Activated CD8-positive, alpha-beta memory T cell treated with anti-CD3 and anti-CD28 coated beads, Interleukin-2, amount 50 U/mL, for 48 hours (primary cell): ENCODE measurements around the gene POLE4.

ENCODE experiments used
- DNase-seq: peaks from one replicate; pipeline ENCODE4 v3.0.0-alpha.2; 2020

The POLE4 gene

GRCh38 chr2:74941284-74941683, 17.2 kb upstream of the POLE4 start:
- no peak for DNase-seq

GRCh38 chr2:74942263-74942662, 16.2 kb upstream of the POLE4 start:
- DNase-seq, result no peak

DNA sequence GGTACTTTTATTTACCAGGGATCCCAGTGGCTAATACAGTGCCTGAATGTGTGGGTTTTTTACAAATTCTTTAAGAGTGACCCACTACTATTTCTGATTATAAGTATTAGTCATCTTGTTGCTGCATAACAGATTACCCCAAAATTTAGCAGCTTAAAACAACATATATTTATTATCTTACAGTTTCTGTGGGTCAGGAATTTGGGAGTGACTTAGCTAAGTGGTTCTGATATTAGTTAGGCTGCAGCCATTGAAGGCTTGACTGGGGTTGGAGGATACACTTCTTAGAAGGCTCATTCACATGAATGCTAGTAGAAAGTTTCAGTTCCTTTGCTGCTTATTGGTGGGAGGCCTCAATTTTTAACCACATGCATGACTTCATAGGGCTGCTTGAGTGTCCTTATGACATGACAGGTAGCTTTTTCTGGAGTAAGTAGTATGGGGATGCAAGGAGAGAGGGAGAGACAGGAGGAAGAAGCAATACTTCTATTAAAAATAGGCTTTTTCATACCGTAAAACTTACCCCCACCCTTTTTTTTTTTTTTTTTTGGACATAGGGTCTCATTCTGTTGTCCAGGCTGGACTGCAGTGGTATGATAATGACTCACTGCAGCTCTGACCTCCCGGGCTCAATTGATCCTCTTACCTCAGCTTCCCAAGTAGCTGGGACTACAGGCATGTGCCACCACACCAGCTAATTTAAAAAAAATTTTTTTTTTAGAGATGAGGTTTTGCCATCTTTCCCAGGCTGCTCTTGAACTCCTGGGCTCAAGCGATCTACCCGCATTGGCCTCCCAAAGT, 13.3 kb upstream of the POLE4 start:
- no peak for DNase-seq

DNA sequence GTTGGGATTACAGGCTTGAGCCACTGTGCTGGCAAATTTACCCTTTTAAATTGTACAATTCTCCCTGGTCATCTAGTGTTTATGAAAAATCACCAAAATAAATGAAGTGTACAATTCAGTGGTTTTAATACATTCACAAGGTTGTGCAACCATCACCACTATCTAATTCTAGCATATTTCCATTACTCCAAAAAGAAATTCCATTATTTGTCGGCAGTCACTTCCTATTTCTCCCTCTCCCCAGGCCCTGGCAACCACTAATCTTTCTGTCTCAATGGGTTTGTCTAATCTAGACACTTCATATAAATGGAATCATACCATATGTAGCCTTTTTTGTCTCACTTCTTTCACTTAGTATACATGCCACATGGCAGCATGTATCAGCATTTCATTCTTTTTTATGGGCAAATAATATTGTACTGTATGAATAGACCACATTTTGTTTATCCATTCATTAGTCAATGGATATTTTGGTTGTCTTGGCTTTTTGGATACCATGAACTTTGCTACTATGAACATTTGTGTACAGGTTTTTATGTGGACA, 12.6 kb upstream of the POLE4 start:
- DNase-seq, result no peak

GRCh38 chr2:74947703-74948102, 10.7 kb upstream of the POLE4 start:
- no peak for DNase-seq

- no peak for DNase-seq
Observed at GRCh38 chr2:74948779-74949178, 9.7 kb upstream of the POLE4 start.

GRCh38 chr2:74951211-74951754, 7.2 kb upstream of the POLE4 start:
- DNase-seq, result no peak

- no peak for DNase-seq
Observed at GRCh38 chr2:74952575-74952974, 5.9 kb upstream of the POLE4 start.

GRCh38 chr2:74953796-74954499, 4.5 kb upstream of the POLE4 start:
- DNase-seq, result no peak

- no peak for DNase-seq
Observed at GRCh38 chr2:74954500-74954874, 4.0 kb upstream of the POLE4 start.

DNA sequence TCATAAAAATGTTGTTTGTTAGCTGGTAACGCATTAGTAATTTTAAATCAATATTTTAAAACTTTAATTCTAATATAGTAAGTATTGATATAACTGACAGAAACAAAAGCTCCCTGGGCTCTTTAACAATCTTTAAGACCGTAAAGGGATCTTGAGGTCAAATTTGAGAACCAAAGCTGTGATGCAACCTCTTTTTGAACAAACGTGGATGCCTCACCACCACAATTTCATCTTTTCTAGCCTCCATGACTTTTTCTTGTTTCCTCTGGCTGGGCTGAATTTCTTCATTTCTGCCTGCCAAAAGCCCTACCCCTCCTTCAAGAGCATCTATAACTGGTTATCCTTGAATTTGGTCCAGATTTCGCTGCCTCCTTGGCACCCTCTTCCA, 563 bp upstream of the POLE4 start:
- DNase-seq, result no peak

- DNase-seq, result peak; percentile 53
Observed at GRCh38 chr2:74959106-74959751, 786 bp downstream of the POLE4 start.

GRCh38 chr2:74966887-74967286, 8.4 kb downstream of the POLE4 start:
- DNase-seq, result no peak

DNA sequence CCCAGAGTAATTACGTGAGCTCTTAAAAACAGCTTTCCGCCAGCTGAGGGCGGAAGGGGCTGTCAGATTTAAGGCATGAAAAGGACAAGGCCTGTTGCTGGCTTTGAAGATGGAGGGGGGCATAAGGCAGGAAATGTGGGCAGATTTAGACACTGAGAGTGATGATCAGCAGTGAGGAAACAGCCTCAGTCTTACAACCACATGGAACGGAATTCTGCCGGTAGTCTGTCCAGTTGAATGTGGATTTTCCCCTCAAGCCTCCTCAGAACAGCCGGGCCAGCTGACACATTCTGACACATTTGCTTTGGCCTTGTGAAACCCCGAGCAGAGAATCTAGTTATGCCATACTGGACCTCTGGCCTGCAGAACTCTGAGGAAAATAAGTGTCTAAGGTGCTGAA, 16.6 kb downstream of the POLE4 start:
- DNase-seq, result no peak

DNA sequence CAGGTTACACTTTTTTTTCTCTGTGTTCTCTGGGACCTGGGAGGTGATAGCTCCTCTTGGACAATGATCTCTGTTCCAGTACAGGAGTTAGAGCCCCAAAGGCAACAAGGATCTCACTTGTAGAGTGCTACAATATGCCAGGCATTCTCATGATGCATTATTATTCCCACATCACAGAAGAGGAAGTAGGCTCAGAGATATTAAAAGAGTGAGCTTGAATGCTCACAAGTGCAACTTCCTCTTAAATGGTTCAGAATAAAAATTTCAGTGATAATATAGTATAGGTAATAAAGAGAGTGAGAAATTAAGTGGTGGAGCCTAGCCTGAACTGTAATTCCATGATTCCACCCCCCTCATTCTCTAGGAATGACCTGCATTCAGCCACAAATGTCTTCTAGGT, 21.4 kb downstream of the POLE4 start:
- no peak for DNase-seq

- no peak for DNase-seq
Observed at GRCh38 chr2:74982577-74982976, 24.1 kb downstream of the POLE4 start.

- no peak for DNase-seq
Observed at GRCh38 chr2:74983631-74984392, 25.4 kb downstream of the POLE4 start.

DNA sequence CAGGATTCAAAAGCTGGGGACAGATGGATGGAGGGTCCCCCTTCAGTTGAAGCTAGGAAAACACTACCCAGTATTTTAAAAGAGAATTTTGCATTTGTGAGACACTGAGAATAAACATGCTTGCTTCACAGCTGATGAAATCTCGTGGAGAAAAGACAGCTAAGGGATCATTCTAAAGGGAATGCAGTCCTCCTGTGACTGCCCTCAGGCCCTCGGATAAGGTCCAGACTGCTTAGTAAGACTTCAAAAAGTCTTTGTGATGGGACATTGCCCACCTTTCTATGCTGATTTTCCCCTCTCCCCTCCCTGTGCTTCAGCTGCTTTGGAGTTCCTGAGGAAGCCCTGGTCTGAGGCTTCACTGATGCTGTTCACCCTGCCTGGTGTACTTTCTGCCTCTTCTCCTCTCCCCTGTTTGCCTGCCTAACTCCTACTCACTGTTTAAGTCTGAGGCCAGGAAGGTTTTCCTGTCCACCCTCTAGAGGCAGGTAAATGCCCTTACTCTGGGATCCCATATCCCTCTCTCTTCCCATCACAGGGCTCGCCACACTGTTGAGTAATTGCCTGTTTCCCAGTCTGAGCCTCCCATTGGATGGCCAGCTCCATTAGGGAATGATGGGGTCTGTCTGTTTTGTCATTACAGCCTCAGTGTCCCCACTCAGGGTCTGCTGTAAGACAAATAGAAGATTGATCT, 26.6 kb downstream of the POLE4 start:
- no peak for DNase-seq

- DNase-seq, result no peak
Observed at GRCh38 chr2:74985978-74986609, 27.7 kb downstream of the POLE4 start.

DNA sequence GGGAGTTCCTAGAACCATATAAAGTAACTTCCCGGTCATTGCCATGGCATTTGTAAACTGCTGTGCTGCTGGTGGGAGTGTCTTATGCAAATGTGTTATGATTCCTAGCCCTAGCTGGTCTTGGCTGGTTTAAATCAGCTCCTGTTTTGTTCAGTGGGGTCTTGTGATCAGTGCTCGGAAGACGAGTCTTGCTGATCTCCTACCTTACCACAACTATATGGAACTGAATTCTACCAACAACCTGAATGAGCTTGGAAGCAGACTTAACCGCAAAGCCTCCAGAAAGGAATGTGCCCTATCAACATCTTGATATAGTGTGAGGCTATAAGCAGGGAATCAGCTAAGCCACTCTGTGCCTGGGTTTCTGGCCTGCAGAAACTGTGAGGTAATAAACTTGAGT, 33.5 kb downstream of the POLE4 start:
- no peak for DNase-seq

DNA sequence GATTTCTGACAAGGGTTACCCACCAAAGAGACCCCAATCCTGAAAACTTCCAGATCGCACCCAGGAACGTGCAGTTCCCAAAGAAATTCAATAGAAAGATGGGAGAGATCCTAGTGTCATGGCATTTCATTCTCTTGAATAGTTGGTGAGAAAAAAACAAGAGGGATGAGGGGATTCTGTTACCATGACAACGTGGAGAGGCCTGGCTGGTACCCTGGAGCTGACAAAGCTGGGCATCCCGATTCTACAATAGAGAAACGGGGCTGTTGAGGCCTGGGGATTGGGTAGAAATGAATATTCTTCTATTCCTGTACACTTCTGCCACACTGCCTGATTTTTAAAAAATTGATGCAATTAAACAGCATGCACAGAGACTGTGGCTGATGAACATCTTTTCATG, 41.0 kb downstream of the POLE4 start:
- no peak for DNase-seq

GRCh38 chr2:75002007-75002406, 43.6 kb downstream of the POLE4 start:
- no peak for DNase-seq
